AG04450 (cell line): ENCODE results near the gene SH3RF3. TPM values are rescaled to one million over a fixed set of nuclear protein-coding genes. Genes with fewer than 3 reads are reported as not detected.
A peak's percentile ranks its signal among the peaks of the same experiment; 100 is the strongest.

ENCODE experiments used
- CTCF ChIA-PET: fragments of 300-600, 350-600 bp; formaldehyde crosslinking; extraction: SDS; loops from one replicate; lab custom pipeline; 2022; ENCODE audit warnings: antibody characterized with exemption, inconsistent platforms; lab: Charles Lee
- POLR2A ChIA-PET: fragments of 350-600 bp; formaldehyde crosslinking; extraction: SDS; loops from one replicate; lab custom pipeline; 2021; ENCODE audit warnings: antibody characterized with exemption, inconsistent platforms; lab: Yijun Ruan, JAX
- DNase-seq: peaks from one replicate; pipeline ENCODE4 v3.0.0-alpha.2; 2011; ENCODE audit warnings: low read depth, low spot score
- H3K27ac ChIP-seq: one replicate; pipeline ENCODE4 v1.5.1; 2012; ENCODE audit warnings: low read depth, low read length, control low read depth
- H3K27me3 ChIP-seq: one replicate; pipeline ENCODE4 v1.6.0; 2012; ENCODE audit warnings: low read length; ENCODE audit not compliant: control insufficient read depth, insufficient read depth
- H3K4me3 ChIP-seq: 2 replicates; pipeline ENCODE4 v1.5.1; 2011; ENCODE audit warnings: mild to moderate bottlenecking, low read depth, low read length, control low read depth
- H3K9me3 ChIP-seq: 2 replicates; pipeline ENCODE4 v1.5.1; 2012; ENCODE audit warnings: low read length; ENCODE audit not compliant: control insufficient read depth, insufficient read depth
- polyA plus RNA-seq: library from polyadenylated mRNA; depleted of rRNA; stranded (reverse); fragments of >200 nt; gene quantifications from 2 replicates; pipeline ENCODE4 v1.2.3, GENCODE V29; 2011
- TF ChIP-seq, protein P1 (sequence below): IDR thresholded peaks from 2 replicates; pipeline ENCODE4 v1.5.1; 2011; ENCODE audit warnings: low read depth, low read length, control low read depth, inconsistent platforms

Gene SH3RF3
- polyA plus RNA-seq, 1 experiment: 5.7 TPM

DNA sequence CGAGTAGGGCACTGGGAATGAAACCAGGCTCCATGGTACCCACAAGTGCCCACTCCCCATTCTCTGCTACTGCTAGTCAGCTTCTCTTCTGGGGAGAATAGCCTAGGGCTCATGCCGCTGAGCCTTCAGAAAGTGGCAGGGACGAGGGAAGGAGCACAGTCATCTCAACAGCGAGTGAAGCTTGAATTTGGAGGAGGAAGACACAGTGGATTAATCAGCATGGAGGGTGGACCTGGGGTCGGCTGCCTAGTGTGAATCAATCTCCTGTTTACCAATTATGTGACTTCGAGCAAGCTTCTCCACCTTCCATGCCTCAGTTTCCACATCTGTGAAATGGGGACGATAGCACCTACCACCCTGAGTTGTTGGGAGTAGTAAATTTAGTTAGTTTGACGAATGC lies 327.8 kb downstream of the SH3RF3 start:
- POLR2A ChIA-PET: no interaction called here
- CTCF ChIA-PET: no interaction called here
- no peak for DNase-seq
- H3K27ac ChIP-seq: no peak overlapping the region
- no peaks in the 10 kb centered on the region; the same call in 1 of the 2 replicates for H3K9me3 ChIP-seq
- TF ChIP-seq, protein P1, sequence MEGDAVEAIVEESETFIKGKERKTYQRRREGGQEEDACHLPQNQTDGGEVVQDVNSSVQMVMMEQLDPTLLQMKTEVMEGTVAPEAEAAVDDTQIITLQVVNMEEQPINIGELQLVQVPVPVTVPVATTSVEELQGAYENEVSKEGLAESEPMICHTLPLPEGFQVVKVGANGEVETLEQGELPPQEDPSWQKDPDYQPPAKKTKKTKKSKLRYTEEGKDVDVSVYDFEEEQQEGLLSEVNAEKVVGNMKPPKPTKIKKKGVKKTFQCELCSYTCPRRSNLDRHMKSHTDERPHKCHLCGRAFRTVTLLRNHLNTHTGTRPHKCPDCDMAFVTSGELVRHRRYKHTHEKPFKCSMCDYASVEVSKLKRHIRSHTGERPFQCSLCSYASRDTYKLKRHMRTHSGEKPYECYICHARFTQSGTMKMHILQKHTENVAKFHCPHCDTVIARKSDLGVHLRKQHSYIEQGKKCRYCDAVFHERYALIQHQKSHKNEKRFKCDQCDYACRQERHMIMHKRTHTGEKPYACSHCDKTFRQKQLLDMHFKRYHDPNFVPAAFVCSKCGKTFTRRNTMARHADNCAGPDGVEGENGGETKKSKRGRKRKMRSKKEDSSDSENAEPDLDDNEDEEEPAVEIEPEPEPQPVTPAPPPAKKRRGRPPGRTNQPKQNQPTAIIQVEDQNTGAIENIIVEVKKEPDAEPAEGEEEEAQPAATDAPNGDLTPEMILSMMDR: no peak
- H3K27me3 ChIP-seq: no peaks in the 10 kb centered on the region
- no peak overlapping the region for H3K4me3 ChIP-seq

- TF ChIP-seq, protein P1: no peak
- CTCF ChIA-PET: interaction anchor here (1.0 kb wide), 1 partner anchor 52 kb away, joined by 3 read pairs; no protein-coding TSS in a partner anchor
- Histone ChIP-seq H3K27me3 (no peaks in the 10 kb centered on the region), H3K27ac (no peak overlapping the region), H3K4me3 (no peak overlapping the region), H3K9me3 (no peaks in the 10 kb centered on the region; the same call in 1 of the 2 replicates)
- no peak for DNase-seq
- POLR2A ChIA-PET: no interaction called here
Measured at GRCh38 chr2:109457366-109457765, 328.4 kb downstream of the SH3RF3 start.

GRCh38 chr2:109457794-109458193 lies 328.8 kb downstream of the SH3RF3 start:
- H3K9me3 ChIP-seq: no peaks in the 10 kb centered on the region; the same call in 1 of the 2 replicates
- no peak overlapping the region for H3K4me3 ChIP-seq
- CTCF ChIA-PET: interaction anchor here (1.0 kb wide), 1 partner anchor 52 kb away, joined by 3 read pairs; no protein-coding TSS in a partner anchor

DNA sequence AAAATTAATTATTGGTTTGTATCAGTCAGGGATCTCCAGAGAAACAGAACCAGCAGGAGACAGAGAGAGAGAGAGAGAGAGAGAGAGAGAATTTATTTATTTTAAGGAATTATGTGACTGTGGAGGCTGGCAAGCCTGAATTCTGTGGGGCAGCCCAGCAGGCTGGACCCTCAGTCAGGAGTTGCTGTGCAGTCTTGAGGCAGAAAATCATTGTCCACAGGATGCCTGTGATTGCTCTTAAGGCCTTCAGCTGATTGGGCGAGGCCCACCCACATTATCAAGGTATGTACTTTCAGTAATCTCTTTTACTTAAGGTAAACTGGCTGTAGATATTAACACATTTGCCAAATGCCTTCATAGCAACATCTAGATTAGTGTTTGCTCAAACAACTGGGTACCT lies 329.5 kb downstream of the SH3RF3 start:
- no peak for DNase-seq
- Histone ChIP-seq H3K4me3 (no peak overlapping the region), H3K9me3 (no peaks in the 10 kb centered on the region; the same call in 1 of the 2 replicates), H3K27me3 (no peaks in the 10 kb centered on the region), H3K27ac (no peak overlapping the region)
- ChIA-PET CTCF (interaction anchor here (1.0 kb wide), 1 partner anchor 51 kb away, joined by 3 read pairs; no protein-coding TSS in a partner anchor), POLR2A (no interaction called here)
- TF ChIP-seq, protein P1: no peak

More at GRCh38 chr2:109457794-109458193, 328.8 kb downstream of the SH3RF3 start:
- Histone ChIP-seq H3K27ac (no peak overlapping the region), H3K27me3 (no peaks in the 10 kb centered on the region)
- POLR2A ChIA-PET: no interaction called here
- no peak for DNase-seq
- TF ChIP-seq, protein P1: peak; percentile 5; the same call in 1 of the 2 replicates

DNA sequence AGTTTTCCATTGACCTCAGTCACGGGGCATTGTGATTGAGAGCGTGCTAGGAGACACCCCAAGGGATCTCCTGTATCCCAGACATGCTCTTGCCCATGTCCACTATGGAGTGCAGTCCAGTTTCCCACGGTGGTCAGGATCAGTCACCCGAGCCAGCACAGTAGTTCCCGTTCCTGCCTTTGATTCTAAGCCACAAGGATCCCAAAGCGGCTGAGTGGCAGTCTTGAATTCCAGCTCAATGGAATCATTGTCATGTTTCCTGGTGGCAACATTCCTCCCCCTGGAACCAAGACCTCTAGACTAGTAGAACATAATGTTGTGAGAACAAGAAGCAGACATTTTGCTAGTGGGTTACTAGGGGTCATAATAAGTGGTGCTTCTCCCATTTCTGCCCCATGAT lies 330.5 kb downstream of the SH3RF3 start:
- H3K27me3 ChIP-seq: no peaks in the 10 kb centered on the region
- POLR2A ChIA-PET: no interaction called here
- H3K27ac ChIP-seq: no peak overlapping the region
- no peak for DNase-seq
- TF ChIP-seq, protein P1: no peak
- H3K4me3 ChIP-seq: no peak overlapping the region
- CTCF ChIA-PET: no interaction called here
- H3K9me3 ChIP-seq: no peaks in the 10 kb centered on the region; the same call in 1 of the 2 replicates
